K562 (cell line): Measurements from ENCODE around the gene GPAT3. TPM values are rescaled to one million over a fixed set of nuclear protein-coding genes. Genes with fewer than 3 reads are reported as not detected.

Experiments
- ATAC-seq: fragments of 200-7000 bp; cut with Tn5 transposase; 3 replicates; pipeline ENCODE4 v1.9.1; 2020; ENCODE audit warnings: moderate library complexity
- BruUV-seq: library from RNA; stranded (reverse); fragments of 400-500 nt; replicated peaks from 2 replicates; lab custom pipeline; 2021; lab: Mats Ljungman, UMichigan
- CTCF ChIA-PET: fragments of 300-600 bp; formaldehyde crosslinking; extraction: SDS; loops from one replicate; lab custom pipeline; 2021; ENCODE audit warnings: low intra/inter-chr PET ratio; lab: Yijun Ruan, JAX
- POLR2A ChIA-PET: fragments of 300-600, 350-650 bp; sonication (Branson Sonifier 250); formaldehyde crosslinking; extraction: SDS; loops from one replicate; lab custom pipeline; 2021; ENCODE audit warnings: antibody characterized with exemption, inconsistent platforms; lab: Yijun Ruan, JAX
- DNase-seq, 4 experiments: peaks; one replicate each; pipeline versions ENCODE4 v3.0.0 to v3.0.0-alpha.2; 2011 to 2018; ENCODE audit warnings: low spot score in 3 of 4, mixed read lengths in 3 of 4; ENCODE audit errors: extremely low read depth in 1 of 4
- FAIRE-seq: peaks from 2 replicates; lab custom pipeline; 2011; peaks lifted over from hg19 to GRCh38; lab: Jason Lieb, UNC
- H2AFZ ChIP-seq: 2 replicates; pipeline ENCODE4 v1.6.0; 2011; ENCODE audit warnings: low read depth, low read length, control low read depth, inconsistent platforms
- H3K27ac ChIP-seq: fragments of 200-600 bp; 3 replicates; pipeline ENCODE4 v1.8.0; 2011; ENCODE audit warnings: low read depth, mild to moderate bottlenecking, control low read depth, inconsistent platforms, low read length, moderate library complexity, mixed read lengths; ENCODE audit errors: extremely low read depth
- H3K27me3 ChIP-seq, 2 experiments: fragments of 300-600 bp in 1 of 2; 2 replicates in 1 of 2; 3 replicates in 1 of 2; pipeline versions ENCODE4 v1.6.0 to v1.8.0; 2011; ENCODE audit warnings: inconsistent platforms in 2 of 2, low read length in 2 of 2, mild to moderate bottlenecking in 1 of 2, mixed read lengths in 1 of 2, moderate library complexity in 1 of 2; ENCODE audit not compliant: control insufficient read depth in 2 of 2, insufficient read depth in 2 of 2
- H3K36me3 ChIP-seq: fragments of 300-600 bp; 3 replicates; pipeline ENCODE4 v1.8.0; 2011; ENCODE audit warnings: mild to moderate bottlenecking, low read length, inconsistent platforms; ENCODE audit not compliant: control insufficient read depth, insufficient read depth
- H3K4me1 ChIP-seq, 2 experiments: fragments of 200-600 bp in 1 of 2; replicated peaks in 1 of 2; 2 replicates in 1 of 2; 3 replicates in 1 of 2; pipeline versions ENCODE4 v1.5.1 to v1.8.0; 2011; ENCODE audit warnings: inconsistent platforms in 2 of 2, low read length in 2 of 2, mild to moderate bottlenecking in 1 of 2, mixed read lengths in 1 of 2, moderate library complexity in 1 of 2; ENCODE audit not compliant: control insufficient read depth in 2 of 2, insufficient read depth in 2 of 2
- H3K4me2 ChIP-seq: 2 replicates; pipeline ENCODE4 v1.6.1; 2011; ENCODE audit warnings: low read length, control low read depth, inconsistent platforms, mixed read lengths; ENCODE audit not compliant: insufficient read depth
- H3K4me3 ChIP-seq: fragments of 200-600 bp; sonication (generic), shearing (Covaris generic); 2 replicates; pipeline ENCODE4 v1.5.1; 2016; ENCODE audit warnings: control low read depth, inconsistent platforms
- H3K79me2 ChIP-seq: fragments of 200-600 bp; 3 replicates; pipeline ENCODE4 v1.8.0; 2011; ENCODE audit warnings: low read length, inconsistent platforms; ENCODE audit not compliant: control insufficient read depth, insufficient read depth
- H3K9ac ChIP-seq, 2 experiments: 2 replicates each; pipeline versions ENCODE4 v1.6.0 to v1.6.1; 2011; ENCODE audit warnings: low read depth in 2 of 2, low read length in 2 of 2, control low read depth in 1 of 2, inconsistent platforms in 1 of 2, mild to moderate bottlenecking in 1 of 2, mixed read lengths in 1 of 2; ENCODE audit not compliant: insufficient read depth in 1 of 2
- H3K9me1 ChIP-seq: one replicate; pipeline ENCODE4 v1.6.0; 2011; ENCODE audit warnings: inconsistent platforms, mild to moderate bottlenecking, low read length, moderate library complexity; ENCODE audit not compliant: control insufficient read depth, insufficient read depth
- H3K9me3 ChIP-seq: replicated peaks from 2 replicates; pipeline ENCODE4 v1.5.1; 2011; ENCODE audit warnings: low read depth, low read length, inconsistent platforms; ENCODE audit not compliant: control insufficient read depth, insufficient read depth
- H4K20me1 ChIP-seq: replicated peaks from 2 replicates; pipeline ENCODE4 v1.6.1; 2011; ENCODE audit warnings: low read length, inconsistent platforms, mixed read lengths; ENCODE audit not compliant: control insufficient read depth, insufficient read depth
- CTCFL ChIP-seq: IDR thresholded peaks from 2 replicates; pipeline ENCODE4 v1.6.1; 2011; ENCODE audit warnings: borderline replicate concordance, low read depth, mild to moderate bottlenecking, moderate library complexity, low read length; ENCODE audit not compliant: insufficient read depth, poor library complexity, severe bottlenecking
- ETV6 ChIP-seq, 3 experiments: fragments of 150-350 bp in 1 of 3; sonication (generic) in 1 of 3; formaldehyde crosslinking in 1 of 3; IDR thresholded peaks; 2 replicates each; pipeline versions ENCODE4 v1.6.1 to v1.8.0; 2014 to 2022; ENCODE audit warnings: borderline replicate concordance in 2 of 3, low read depth in 2 of 3, antibody characterized with exemption in 1 of 3, low read length in 1 of 3, mild to moderate bottlenecking in 1 of 3, missing genetic modification reagents in 1 of 3
- HMGN3 ChIP-seq: IDR thresholded peaks from 2 replicates; pipeline ENCODE4 v1.6.1; 2011; ENCODE audit warnings: borderline replicate concordance, low read depth, mild to moderate bottlenecking, mixed read lengths, low read length; ENCODE audit not compliant: insufficient read length; ENCODE audit errors: extremely low read depth
- RFX1 ChIP-seq: fragments of 450-650 bp; IDR thresholded peaks from 2 replicates; pipeline ENCODE4 v1.6.1; 2016; ENCODE audit warnings: mild to moderate bottlenecking, moderate library complexity
- TAF7 ChIP-seq: fragments of 450-650 bp; IDR thresholded peaks from 2 replicates; pipeline ENCODE4 v1.6.1; 2016; ENCODE audit warnings: missing genetic modification characterization, missing compliant biosample characterization
- ZNF449 ChIP-seq: fragments of 250-450 bp; sonication (Bioruptor Pico); IDR thresholded peaks from 2 replicates; pipeline ENCODE4 v1.8.0; 2022; ENCODE audit warnings: moderate library complexity, mild to moderate bottlenecking, inconsistent platforms
- WGBS: fragments of 100-300 bp; shearing (Covaris generic); methylation state at CpG from one replicate; pipeline ENCODE4 v1.1.6; 2016; ENCODE audit warnings: low coverage, mixed read lengths; ENCODE audit not compliant: insufficient coverage; ENCODE audit errors: missing lambda C conversion rate; 5-methylcytosine and 5-hydroxymethylcytosine counted together
- in situ Hi-C: fragments of 300-500 bp; cut with MboI; formaldehyde crosslinking; loops from 4 replicates; pipeline ENCODE4 v1.15.0; 2018; ENCODE audit warnings: inconsistent platforms, mixed read lengths
- intact Hi-C: fragments of 100-400 bp; cut with micrococcal nuclease; formaldehyde crosslinking; loops from 2 replicates; pipeline ENCODE4 v1.14.2; 2022
- polyA plus RNA-seq, 8 experiments: library from polyadenylated mRNA; depleted of rRNA in 4 of 8; stranded (reverse) in 5 of 8; unstranded in 3 of 8; fragments of >200 nt; fragmentation: Nextera tagmentation in 2 of 8; fragmentation: Illumina TruSeq in 1 of 8; extraction: Ambion mirVana in 2 of 8; extraction: Trizol in 1 of 8; gene quantifications; 2 replicates each; pipeline versions ENCODE4 v1.2.1 to v1.2.3, GENCODE V29; 2011 to 2014; ENCODE audit warnings: inconsistent platforms in 1 of 8, missing spikeins in 1 of 8
- total RNA-seq, 7 experiments: library from RNA; depleted of rRNA in 6 of 7; stranded (reverse); fragments of >200 nt in 6 of 7; fragmentation: Illumina TruSeq in 2 of 7; extraction: Trizol in 2 of 7; gene quantifications; 2 replicates each; pipeline versions ENCODE4 v1.2.1 to v1.2.3, GENCODE V29; 2011 to 2021; ENCODE audit warnings: low replicate concordance in 1 of 7

Gene GPAT3
- total and polyA plus RNA-seq, 9 of the 15 experiments (the other 6 are each of a cell fraction or from before 2014, with no cell fraction given) = 4.1 to 16.1 (median 13.1) TPM

- TF ChIP-seq CTCFL = no peak
These were observed 80.3 kb downstream of the GPAT3 start (continued) for GRCh38 chr4:83616252-83616651.

GRCh38 chr4:83617371-83618035, 81.6 kb downstream of the GPAT3 start:
- H3K36me3 ChIP-seq = no peaks in the 10 kb centered on the region; the same call in 2 of the 3 replicates
- peak overlapping the region; percentile 72; the same call in 1 of the 2 replicates for H2AFZ ChIP-seq
- FAIRE-seq (no peak), ATAC-seq (no peak), DNase-seq (no peak)
- H3K79me2 ChIP-seq = no peaks in the 10 kb centered on the region
- ChIA-PET POLR2A (no interaction called here), CTCF (no interaction called here)
- H3K27me3 ChIP-seq = no peaks in the 10 kb centered on the region
- peaks cover 0 to 20% of the 10 kb centered on the region in 2 experiments; a peak in 3 of 5 replicates for H3K4me1 ChIP-seq
- H3K9ac ChIP-seq = no peak overlapping the region
- H3K9me1 ChIP-seq = no peaks in the 10 kb centered on the region
- intact Hi-C loops = no loop called here
- in situ Hi-C loops = no loop called here
- WGBS = 73% methylated on average over 6 of the region's 6 CpGs
- no peak overlapping the region for H3K4me3 ChIP-seq
- TF ChIP-seq RFX1 (no peak), ETV6 (IDR thresholded peaks at IDR 0.05; ENCODE audit: borderline replicate concordance in 1 of 2, low read depth in 2 of 2, low read length in 1 of 2) (no peak), ETV6 (CRISPR knock-in tag; IDR thresholded peaks at IDR 0.05; ENCODE audit: borderline replicate concordance) (no peak), ZNF449 (CRISPR knock-in tag) (no peak), HMGN3 (no peak), TAF7 (no peak)
- no peaks in the 10 kb centered on the region for H4K20me1 ChIP-seq
- no TSS peak for BruUV-seq
- no peak overlapping the region for H3K27ac ChIP-seq
- H3K4me2 ChIP-seq = no peak overlapping the region
- H3K9me3 ChIP-seq = peaks cover 20% of the 10 kb centered on the region
